HepG2 (cell line): ENCODE results near the gene NCR1. TPM values are rescaled to one million over a fixed set of nuclear protein-coding genes. Genes with fewer than 3 reads are reported as not detected.
"Not testable (repeated sequence)": the region's sequence is repeated elsewhere in the genome, so short reads cannot be mapped to it uniquely, and the experiment has no call there.

ENCODE experiments used
- ATAC-seq: fragments of 200-7000 bp; cut with Tn5 transposase; 3 replicates; pipeline ENCODE4 v1.9.1; 2020; ENCODE audit warnings: mild to moderate bottlenecking, moderate library complexity
- BruUV-seq: library from RNA; stranded (reverse); fragments of 400-500 nt; replicated peaks from 2 replicates; lab custom pipeline; 2021; lab: Mats Ljungman, UMichigan
- CTCF ChIA-PET: fragments of 300-600 bp; formaldehyde crosslinking; extraction: SDS; loops from one replicate; lab custom pipeline; 2021; ENCODE audit warnings: low total read pairs, inconsistent platforms, low intra/inter-chr PET ratio; lab: Yijun Ruan, JAX
- POLR2A ChIA-PET: fragments of 350-600 bp; sonication (Branson Sonifier 250); formaldehyde crosslinking; loops from one replicate; lab custom pipeline; 2020; ENCODE audit warnings: antibody characterized with exemption, inconsistent platforms; lab: Yijun Ruan, JAX
- DNase-seq: peaks from one replicate; pipeline ENCODE4 v3.0.0-alpha.2; 2015; ENCODE audit warnings: low spot score
- FAIRE-seq: peaks from 3 replicates; lab custom pipeline; 2011; peaks lifted over from hg19 to GRCh38; lab: Jason Lieb, UNC
- H2AFZ ChIP-seq: one replicate; pipeline ENCODE4 v1.6.1; 2011; ENCODE audit warnings: low read length, inconsistent platforms
- H3K27ac ChIP-seq: fragments of 300-600 bp; 3 replicates; pipeline ENCODE4 v1.8.0; 2011; ENCODE audit warnings: mixed run types, mild to moderate bottlenecking, mixed read lengths, low read length, inconsistent platforms; ENCODE audit not compliant: insufficient read depth; ENCODE audit errors: extremely low read length
- H3K27me3 ChIP-seq, 2 experiments: fragments of 200-600 bp in 1 of 2; 2 replicates in 1 of 2; 3 replicates in 1 of 2; pipeline versions ENCODE4 v1.6.0 to v1.8.0; 2011; ENCODE audit warnings: low read length in 2 of 2, mild to moderate bottlenecking in 2 of 2, moderate library complexity in 2 of 2, inconsistent platforms in 1 of 2; ENCODE audit not compliant: insufficient read depth in 2 of 2, control insufficient read depth in 1 of 2
- H3K36me3 ChIP-seq, 2 experiments: fragments of 200-600 bp in 1 of 2; replicated peaks in 1 of 2; 2 replicates in 1 of 2; 3 replicates in 1 of 2; pipeline versions ENCODE4 v1.5.1 to v1.8.0; 2011; ENCODE audit warnings: low read length in 2 of 2, inconsistent platforms in 1 of 2; ENCODE audit not compliant: insufficient read depth in 2 of 2, control insufficient read depth in 1 of 2
- H3K4me1 ChIP-seq: 2 replicates; pipeline ENCODE4 v1.5.1; 2012; ENCODE audit warnings: low read length, inconsistent platforms; ENCODE audit not compliant: insufficient read depth
- H3K4me2 ChIP-seq: 2 replicates; pipeline ENCODE4 v1.6.0; 2011; ENCODE audit warnings: low read depth, low read length, inconsistent platforms
- H3K4me3 ChIP-seq, 3 experiments: fragments of 200-600 bp in 1 of 3; sonication (generic), shearing (Covaris generic) in 1 of 3; replicated peaks in 1 of 3; 2 replicates each; pipeline ENCODE4 v1.5.1; 2011 to 2016; ENCODE audit warnings: low read length in 3 of 3, inconsistent platforms in 2 of 3, low read depth in 2 of 3, mild to moderate bottlenecking in 2 of 3, control low read depth in 1 of 3, mixed read lengths in 1 of 3; ENCODE audit not compliant: insufficient read depth in 1 of 3
- H3K79me2 ChIP-seq: one replicate; pipeline ENCODE4 v1.6.1; 2011; ENCODE audit warnings: low read length, inconsistent platforms; ENCODE audit not compliant: insufficient read depth
- H3K9ac ChIP-seq: 2 replicates; pipeline ENCODE4 v1.6.0; 2011; ENCODE audit warnings: mild to moderate bottlenecking, low read depth, low read length, inconsistent platforms; ENCODE audit not compliant: insufficient read depth
- H3K9me3 ChIP-seq: 2 replicates; pipeline ENCODE4 v1.5.1; 2012; ENCODE audit warnings: mild to moderate bottlenecking, low read length
- H4K20me1 ChIP-seq: 2 replicates; pipeline ENCODE4 v1.6.0; 2011; ENCODE audit warnings: inconsistent platforms, mild to moderate bottlenecking, low read length, moderate library complexity; ENCODE audit not compliant: insufficient read depth
- KLF12 ChIP-seq: sonication (generic); formaldehyde crosslinking; IDR thresholded peaks from 2 replicates; pipeline ENCODE4 v1.4.0; 2020; ENCODE audit warnings: missing genetic modification reagents, borderline replicate concordance
- MLX ChIP-seq: IDR thresholded peaks from 2 replicates; pipeline ENCODE4 v1.6.1; 2016
- WGBS: methylation state at CpG from one replicate; pipeline ENCODE4 v1.1.6; 2017; ENCODE audit warnings: low lambda C conversion rate; 5-methylcytosine and 5-hydroxymethylcytosine counted together
- in situ Hi-C: cut with HindIII; loops from 2 replicates; pipeline ENCODE4 v1.10.0; 2017; ENCODE audit warnings: low pct_unique_long_range_greater_than_20kb; ENCODE audit not compliant: extremely low pct_ligation_motif_present
- intact Hi-C: fragments of 100-400 bp; cut with micrococcal nuclease; formaldehyde crosslinking; loops from one replicate; pipeline ENCODE4 v1.10.0; 2022; ENCODE audit not compliant: unreplicated experiment
- polyA plus RNA-seq, 8 experiments: library from polyadenylated mRNA; depleted of rRNA in 3 of 8; stranded (reverse) in 7 of 8; unstranded in 1 of 8; fragments of >200 nt; fragmentation: Illumina TruSeq in 4 of 8; extraction: Trizol in 4 of 8; gene quantifications; 2 replicates each; pipeline versions ENCODE4 v1.2.1 to v1.2.3, GENCODE V29; 2011 to 2016; ENCODE audit warnings: low read depth in 4 of 8, missing spikeins in 1 of 8, mixed read lengths in 1 of 8; ENCODE audit not compliant: insufficient read depth in 1 of 8
- total RNA-seq, 5 experiments: library from RNA; depleted of rRNA; stranded (reverse); fragments of >200 nt; fragmentation: Illumina TruSeq; extraction: Trizol; gene quantifications; 2 replicates each; pipeline ENCODE4 v1.2.3, GENCODE V29; 2016; ENCODE audit warnings: low read depth in 1 of 5

NCR1 gene
- total and polyA plus RNA-seq, 2 of the 13 experiments (the other 11 are each of a cell fraction or from before 2014, with no cell fraction given) = not detected

GRCh38 chr19:54938906-54939305, 33.0 kb downstream of the NCR1 start:
- H3K27me3 ChIP-seq = peaks cover 5 to 19% of the 10 kb centered on the region in 2 experiments; a peak in 4 of 5 replicates
- H3K4me2 ChIP-seq = no peak overlapping the region
- H4K20me1 ChIP-seq = no peaks in the 10 kb centered on the region
- ChIA-PET POLR2A (no interaction called here), CTCF (no interaction called here)
- no peaks in the 10 kb centered on the region for H3K4me1 ChIP-seq
- no peak overlapping the region for H2AFZ ChIP-seq
- H3K4me3 ChIP-seq = no peak overlapping the region
- BruUV-seq = no TSS peak
- FAIRE-seq (no peak), DNase-seq (no peak)
- H3K27ac ChIP-seq = no peak overlapping the region
- in situ Hi-C loops (no loop called here), intact Hi-C loops (no loop called here)
- H3K36me3 ChIP-seq = no peaks in the 10 kb centered on the region
- 80% methylated on average over 6 of the region's 11 CpGs for WGBS
- no peak overlapping the region for H3K9ac ChIP-seq
- H3K79me2 ChIP-seq = no peaks in the 10 kb centered on the region
- no peaks in the 10 kb centered on the region for H3K9me3 ChIP-seq
- no peak for TF ChIP-seq KLF12 (CRISPR knock-in tag)
- TF ChIP-seq MLX (CRISPR knock-in tag) = no peak
- TF ChIP-seq, all 625 proteins: peak for 0
- no peak for ATAC-seq

DNA sequence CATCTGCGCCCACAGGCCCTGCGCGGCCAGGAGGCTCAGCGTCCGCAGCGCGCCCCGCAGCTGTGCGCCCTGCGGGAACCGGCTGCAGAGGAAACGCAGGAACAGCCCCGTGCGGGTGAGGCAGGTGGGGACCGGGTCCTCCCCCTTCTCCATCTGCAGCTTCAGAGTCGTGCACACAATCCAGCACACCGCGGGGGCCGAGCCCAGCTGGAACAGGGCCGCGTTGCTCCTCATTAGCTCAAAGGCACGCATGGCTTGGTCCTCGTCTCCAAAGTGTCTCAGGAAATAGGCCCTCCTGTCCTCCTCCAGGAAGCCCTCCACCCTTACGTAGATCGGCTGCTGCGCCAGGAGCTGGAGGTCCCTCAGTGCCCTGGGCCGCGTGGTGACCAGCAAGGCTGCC, 33.6 kb downstream of the NCR1 start:
- CTCF ChIA-PET, ATAC-seq: not testable (repeated sequence)

More for the DNA sequence above, 33.6 kb downstream of the NCR1 start:
- H3K4me3 ChIP-seq, H2AFZ ChIP-seq, FAIRE-seq, H3K4me1 ChIP-seq, H4K20me1 ChIP-seq, H3K9me3 ChIP-seq, BruUV-seq, POLR2A ChIA-PET, H3K9ac ChIP-seq, H3K36me3 ChIP-seq, H3K27ac ChIP-seq, H3K79me2 ChIP-seq, H3K4me2 ChIP-seq, DNase-seq, in situ Hi-C loops, intact Hi-C loops: not testable (repeated sequence)
- H3K27me3 ChIP-seq = peaks cover 5 to 23% of the 10 kb centered on the region in 2 experiments; a peak in 3 of 5 replicates
- no CpG with 5 or more reads among the region's 28 CpGs for WGBS
